ENCODE data around the gene TRIML2.

DNA sequence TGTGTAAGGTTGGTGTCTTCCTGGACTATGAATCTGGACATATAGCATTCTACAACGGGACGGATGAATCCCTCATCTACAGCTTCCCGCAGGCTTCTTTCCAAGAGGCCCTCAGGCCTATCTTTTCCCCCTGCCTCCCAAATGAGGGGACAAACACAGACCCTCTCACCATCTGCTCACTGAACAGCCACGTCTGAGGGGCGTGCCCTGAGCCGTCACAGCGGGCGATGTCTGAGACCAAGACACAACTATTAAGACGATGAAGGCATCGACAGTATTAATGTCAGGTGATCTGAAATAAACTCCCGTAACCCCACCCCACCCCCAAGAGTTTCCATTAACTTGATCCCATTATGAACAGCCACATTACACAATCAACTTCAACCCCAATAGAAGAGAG, 37.8 kb upstream of the TRIML2 start:
- TF ChIP-seq, protein P1, sequence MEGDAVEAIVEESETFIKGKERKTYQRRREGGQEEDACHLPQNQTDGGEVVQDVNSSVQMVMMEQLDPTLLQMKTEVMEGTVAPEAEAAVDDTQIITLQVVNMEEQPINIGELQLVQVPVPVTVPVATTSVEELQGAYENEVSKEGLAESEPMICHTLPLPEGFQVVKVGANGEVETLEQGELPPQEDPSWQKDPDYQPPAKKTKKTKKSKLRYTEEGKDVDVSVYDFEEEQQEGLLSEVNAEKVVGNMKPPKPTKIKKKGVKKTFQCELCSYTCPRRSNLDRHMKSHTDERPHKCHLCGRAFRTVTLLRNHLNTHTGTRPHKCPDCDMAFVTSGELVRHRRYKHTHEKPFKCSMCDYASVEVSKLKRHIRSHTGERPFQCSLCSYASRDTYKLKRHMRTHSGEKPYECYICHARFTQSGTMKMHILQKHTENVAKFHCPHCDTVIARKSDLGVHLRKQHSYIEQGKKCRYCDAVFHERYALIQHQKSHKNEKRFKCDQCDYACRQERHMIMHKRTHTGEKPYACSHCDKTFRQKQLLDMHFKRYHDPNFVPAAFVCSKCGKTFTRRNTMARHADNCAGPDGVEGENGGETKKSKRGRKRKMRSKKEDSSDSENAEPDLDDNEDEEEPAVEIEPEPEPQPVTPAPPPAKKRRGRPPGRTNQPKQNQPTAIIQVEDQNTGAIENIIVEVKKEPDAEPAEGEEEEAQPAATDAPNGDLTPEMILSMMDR (IDR thresholded peaks at IDR 0.05; ENCODE audit: low read depth, low read length), result no peak
- no peak for TF ChIP-seq EZH2phosphoT487 (IDR thresholded peaks at IDR 0.05; ENCODE audit: low read depth)
